Measurements from ENCODE around the gene SRRM4. TPM values are rescaled to one million over a fixed set of nuclear protein-coding genes. Genes with fewer than 3 reads are reported as not detected.

The SRRM4 gene
- total and polyA plus RNA-seq, 2 experiments from 2014 or later = 0.53 to 0.63 TPM

- TF ChIP-seq CTCF (conservative IDR thresholded peaks at IDR 0.05; ENCODE audit: low read depth in 2 of 2) (no peak), EZH2 (IDR thresholded peaks at IDR 0.05; ENCODE audit: low read depth, unreplicated experiment) (no peak), NANOG (IDR thresholded peaks at IDR 0.05; ENCODE audit: borderline replicate concordance) (no peak), ZNF462 (CRISPR knock-in tag; IDR thresholded peaks at IDR 0.05) (no peak), EZH2phosphoT487 (IDR thresholded peaks at IDR 0.05; ENCODE audit: unreplicated experiment) (no peak), JUNB (IDR thresholded peaks at IDR 0.05; ENCODE audit: unreplicated experiment) (no peak), ZNF331 (CRISPR knock-in tag; IDR thresholded peaks at IDR 0.05; ENCODE audit: low read depth) (no peak), CREB1 (CRISPR knock-in tag; IDR thresholded peaks at IDR 0.05; ENCODE audit: low read depth) (no peak)
Measured at GRCh38 chr12:119178544-119179334, 197.4 kb downstream of the SRRM4 start, which contains the start of gene HSPB8 (continued).
